Mesendoderm (in vitro differentiated cells): ENCODE measurements around the gene KIAA1217.

Experiments
- DNase-seq: peaks from one replicate; pipeline ENCODE4 v3.0.0; 2013
- H2AK5ac ChIP-seq: 2 replicates; pipeline ENCODE4 v1.6.1; 2013; ENCODE audit warnings: low read length, inconsistent platforms
- H2BK120ac ChIP-seq: 2 replicates; pipeline ENCODE4 v1.6.1; 2013; ENCODE audit warnings: low read depth, mild to moderate bottlenecking, low read length, moderate library complexity, mixed read lengths
- H2BK15ac ChIP-seq: replicated peaks from 2 replicates; pipeline ENCODE4 v1.6.1; 2013; ENCODE audit warnings: low read depth, mild to moderate bottlenecking, moderate library complexity
- H2BK5ac ChIP-seq: 2 replicates; pipeline ENCODE4 v1.6.1; 2013; ENCODE audit warnings: low read length, inconsistent platforms
- H3K18ac ChIP-seq: 2 replicates; pipeline ENCODE4 v1.6.1; 2013; ENCODE audit warnings: mild to moderate bottlenecking, low read length, mixed read lengths
- H3K23ac ChIP-seq: one replicate; pipeline ENCODE4 v1.6.1; 2013; ENCODE audit warnings: low read length
- H3K27ac ChIP-seq: 2 replicates; pipeline ENCODE4 v1.5.1; 2013; ENCODE audit warnings: low read depth, mild to moderate bottlenecking, inconsistent platforms, low read length, moderate library complexity
- H3K27me3 ChIP-seq: 2 replicates; pipeline ENCODE4 v1.6.1; 2013; ENCODE audit warnings: low read length, control low read depth, mild to moderate bottlenecking, inconsistent platforms; ENCODE audit not compliant: insufficient read depth, poor library complexity
- H3K36me3 ChIP-seq: 2 replicates; pipeline ENCODE4 v1.6.1; 2013; ENCODE audit warnings: low read length, inconsistent platforms; ENCODE audit not compliant: control insufficient read depth, insufficient read depth
- H3K4ac ChIP-seq: one replicate; pipeline ENCODE4 v1.6.1; 2013; ENCODE audit warnings: low read depth, mild to moderate bottlenecking, low read length, moderate library complexity
- H3K4me1 ChIP-seq: 2 replicates; pipeline ENCODE4 v1.6.1; 2013; ENCODE audit warnings: low read depth, low read length, inconsistent platforms; ENCODE audit not compliant: control insufficient read depth
- H3K4me2 ChIP-seq: 2 replicates; pipeline ENCODE4 v1.6.1; 2013; ENCODE audit warnings: low read length
- H3K4me3 ChIP-seq: 2 replicates; pipeline ENCODE4 v1.5.1; 2013; ENCODE audit warnings: mild to moderate bottlenecking, low read length
- H3K56ac ChIP-seq: one replicate; pipeline ENCODE4 v1.6.1; 2013; ENCODE audit warnings: low read length
- H3K79me1 ChIP-seq: 2 replicates; pipeline ENCODE4 v1.6.1; 2013; ENCODE audit warnings: low read length, inconsistent platforms
- H3K79me2 ChIP-seq: 2 replicates; pipeline ENCODE4 v1.6.1; 2013; ENCODE audit warnings: mild to moderate bottlenecking, low read length; ENCODE audit not compliant: control insufficient read depth, insufficient read depth
- H3K9ac ChIP-seq: 2 replicates; pipeline ENCODE4 v1.6.1; 2013; ENCODE audit warnings: low read length, inconsistent platforms
- H4K5ac ChIP-seq: one replicate; pipeline ENCODE4 v1.6.1; 2013; ENCODE audit warnings: low read length
- H4K8ac ChIP-seq: one replicate; pipeline ENCODE4 v1.6.1; 2013; ENCODE audit warnings: low read depth, mild to moderate bottlenecking, control low read depth, low read length, moderate library complexity
- WGBS: extraction: QIAGEN DNeasy Blood & Tissue Kit; methylation state at CpG from one replicate; pipeline ENCODE4 v1.1.7; 2013; ENCODE audit warnings: low lambda C conversion rate, missing lambda C conversion rate; ENCODE audit not compliant: insufficient coverage; ENCODE audit errors: extremely low coverage; 5-methylcytosine and 5-hydroxymethylcytosine counted together

Gene KIAA1217

GRCh38 chr10:24231200-24231599 lies 22.3 kb downstream of the KIAA1217 start:
- Histone ChIP-seq H3K18ac (no peak overlapping the region), H2BK15ac (no peak overlapping the region), H3K4me1 (no peaks in the 10 kb centered on the region), H3K23ac (no peak overlapping the region), H3K56ac (no peak overlapping the region), H3K27ac (no peak overlapping the region), H3K79me2 (no peaks in the 10 kb centered on the region), H3K79me1 (no peaks in the 10 kb centered on the region), H4K5ac (no peak overlapping the region), H3K4me3 (no peak overlapping the region), H3K4ac (no peak overlapping the region), H2BK5ac (no peak overlapping the region), H2AK5ac (no peak overlapping the region), H4K8ac (no peak overlapping the region), H3K9ac (no peak overlapping the region), H3K4me2 (no peak overlapping the region), H3K36me3 (no peaks in the 10 kb centered on the region), H3K27me3 (no peaks in the 10 kb centered on the region), H2BK120ac (no peak overlapping the region)
- no CpG with 5 or more reads among the region's 8 CpGs for WGBS
- DNase-seq, result no peak

- H2BK120ac ChIP-seq, result no peak overlapping the region
- H3K9ac ChIP-seq, result no peak overlapping the region
- H2BK15ac ChIP-seq, result no peak overlapping the region
- H3K4me3 ChIP-seq, result no peak overlapping the region
- H3K79me2 ChIP-seq, result no peaks in the 10 kb centered on the region
- H3K56ac ChIP-seq, result no peak overlapping the region
- H3K18ac ChIP-seq, result no peak overlapping the region
- no peak overlapping the region for H3K4me2 ChIP-seq
- H3K27ac ChIP-seq, result no peak overlapping the region
- H3K4me1 ChIP-seq, result peaks cover 17% of the 10 kb centered on the region
- no peaks in the 10 kb centered on the region for H3K79me1 ChIP-seq
- H3K23ac ChIP-seq, result no peak overlapping the region
- H2BK5ac ChIP-seq, result no peak overlapping the region
- H3K27me3 ChIP-seq, result no peaks in the 10 kb centered on the region
- DNase-seq, result no peak
- H3K36me3 ChIP-seq, result no peaks in the 10 kb centered on the region
- no CpG with 5 or more reads among the region's 1 CpG for WGBS
- H3K4ac ChIP-seq, result no peak overlapping the region
- H4K8ac ChIP-seq, result no peak overlapping the region
- no peak overlapping the region for H2AK5ac ChIP-seq
- H4K5ac ChIP-seq, result no peak overlapping the region
Measured at GRCh38 chr10:24234784-24235183, 25.8 kb downstream of the KIAA1217 start.

DNA sequence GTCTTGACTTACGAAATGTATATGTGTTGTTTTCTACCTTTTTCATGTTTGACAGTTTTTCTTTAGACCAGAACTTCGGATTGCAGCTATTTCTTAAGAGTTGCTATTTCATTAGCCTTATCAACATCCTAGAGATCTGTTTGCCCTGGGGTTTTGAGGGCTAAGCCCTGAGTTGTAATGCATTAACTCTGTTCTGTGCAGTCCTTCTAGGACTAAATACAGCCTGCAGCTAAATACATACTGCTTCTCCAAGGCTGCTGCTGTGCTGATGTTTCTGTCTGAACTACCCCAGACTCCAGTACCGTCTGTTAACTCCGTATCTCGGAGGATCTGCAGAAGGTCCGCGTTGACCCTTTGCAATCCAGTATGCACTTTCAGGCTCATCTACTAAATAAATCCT lies 26.5 kb downstream of the KIAA1217 start:
- H3K27ac ChIP-seq, result no peak overlapping the region
- H3K4me3 ChIP-seq, result no peak overlapping the region
- no peak overlapping the region for H2AK5ac ChIP-seq
- no peaks in the 10 kb centered on the region for H3K36me3 ChIP-seq
- H3K4me1 ChIP-seq, result peaks cover 19% of the 10 kb centered on the region
- H3K23ac ChIP-seq, result no peak overlapping the region
- no peak for DNase-seq
- H3K4me2 ChIP-seq, result no peak overlapping the region
- no peak overlapping the region for H4K8ac ChIP-seq
- no peak overlapping the region for H3K9ac ChIP-seq
- H3K18ac ChIP-seq, result no peak overlapping the region
- no peak overlapping the region for H3K56ac ChIP-seq
- no peaks in the 10 kb centered on the region for H3K27me3 ChIP-seq
- no CpG with 5 or more reads among the region's 7 CpGs for WGBS
- H3K4ac ChIP-seq, result no peak overlapping the region
- no peak overlapping the region for H4K5ac ChIP-seq
- no peaks in the 10 kb centered on the region for H3K79me1 ChIP-seq
- no peaks in the 10 kb centered on the region for H3K79me2 ChIP-seq
- H2BK5ac ChIP-seq, result no peak overlapping the region
- no peak overlapping the region for H2BK120ac ChIP-seq
- no peak overlapping the region for H2BK15ac ChIP-seq

DNA sequence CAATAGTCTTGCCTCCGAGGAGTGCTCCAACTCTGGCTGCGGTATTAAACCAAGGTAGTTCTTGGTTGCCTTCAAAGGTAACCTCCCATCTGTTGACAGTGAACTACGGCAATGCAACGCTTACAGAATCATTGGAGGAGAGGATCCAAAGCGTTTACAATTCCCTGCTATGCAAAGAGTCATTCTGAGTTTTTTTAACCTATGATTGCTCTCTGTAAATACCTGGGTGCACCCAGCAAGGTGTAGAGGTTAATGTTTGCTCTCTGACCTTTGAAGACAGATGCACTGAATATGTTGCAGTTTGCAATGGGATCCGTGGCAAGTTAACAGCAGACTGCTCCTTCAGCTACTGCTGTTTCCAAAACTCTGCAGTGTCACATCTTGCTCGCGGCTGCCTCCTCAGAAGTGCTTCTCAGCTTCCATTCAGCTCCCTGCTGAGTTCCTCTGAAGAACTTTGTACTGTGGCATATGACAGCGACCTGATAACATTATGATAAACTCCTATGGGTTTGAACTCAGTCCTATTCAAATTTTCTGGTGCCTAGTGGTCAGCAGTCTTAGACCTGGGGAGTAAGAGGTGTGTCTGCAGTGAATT lies 29.0 kb downstream of the KIAA1217 start:
- H3K79me1 ChIP-seq, result no peaks in the 10 kb centered on the region
- H3K23ac ChIP-seq, result no peak overlapping the region
- H3K4ac ChIP-seq, result no peak overlapping the region
- no CpG with 5 or more reads among the region's 9 CpGs for WGBS
- no peak overlapping the region for H3K4me3 ChIP-seq
- H3K56ac ChIP-seq, result no peak overlapping the region
- no peak overlapping the region for H2BK120ac ChIP-seq
- H3K27me3 ChIP-seq, result no peaks in the 10 kb centered on the region
- no peak overlapping the region for H3K27ac ChIP-seq
- no peak overlapping the region for H4K8ac ChIP-seq
- H2AK5ac ChIP-seq, result no peak overlapping the region
- no peaks in the 10 kb centered on the region for H3K79me2 ChIP-seq
- H2BK5ac ChIP-seq, result no peak overlapping the region
- peak; percentile 76 for DNase-seq
- H3K9ac ChIP-seq, result no peak overlapping the region
- H3K4me2 ChIP-seq, result no peak overlapping the region
- H4K5ac ChIP-seq, result no peak overlapping the region
- H3K18ac ChIP-seq, result no peak overlapping the region
- H2BK15ac ChIP-seq, result no peak overlapping the region
- H3K36me3 ChIP-seq, result no peaks in the 10 kb centered on the region
- H3K4me1 ChIP-seq, result peaks cover 19% of the 10 kb centered on the region

DNA sequence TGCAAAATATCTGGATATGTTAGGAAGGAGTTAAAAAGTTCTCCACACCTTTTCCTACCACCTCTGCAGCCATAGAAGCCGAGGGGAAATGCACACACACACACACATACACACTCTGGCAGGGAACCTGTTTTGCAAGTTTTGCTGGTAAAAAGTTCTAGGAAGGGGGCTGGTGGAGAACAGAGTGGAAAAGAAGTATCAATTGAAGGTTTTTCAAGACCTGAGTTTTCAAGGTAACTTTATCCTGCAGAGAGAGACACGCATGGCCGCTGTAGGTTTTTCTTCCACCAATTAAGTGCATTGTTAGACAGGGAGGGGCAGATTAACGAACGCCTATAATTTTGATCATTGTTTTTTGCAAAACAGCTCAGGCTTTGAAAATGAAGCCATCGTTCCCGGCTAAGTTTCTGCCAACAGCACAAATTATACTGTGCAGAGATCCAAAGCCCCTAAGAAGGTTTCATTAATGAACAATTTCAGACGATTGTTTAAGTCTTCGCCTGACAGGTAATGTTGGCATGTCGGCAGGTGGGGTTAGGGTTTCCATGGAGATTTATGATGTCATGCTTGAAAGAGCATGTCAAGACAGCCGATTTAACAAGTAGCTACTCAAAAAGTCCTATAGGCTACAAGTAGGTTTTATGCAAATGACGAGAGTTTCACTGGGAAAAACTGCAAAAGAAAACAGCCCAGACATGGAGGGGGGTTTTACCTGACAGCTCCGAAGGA lies 29.7 kb downstream of the KIAA1217 start:
- H3K23ac ChIP-seq, result peak overlapping the region; percentile 16
- H3K9ac ChIP-seq, result no peak overlapping the region
- peak overlapping the region; percentile 74 for H2BK15ac ChIP-seq
- H2BK120ac ChIP-seq, result no peak overlapping the region
- no peak overlapping the region for H3K27ac ChIP-seq
- peak; percentile 85 for DNase-seq
- H3K4ac ChIP-seq, result no peak overlapping the region
- peaks cover 19% of the 10 kb centered on the region for H3K4me1 ChIP-seq
- H4K5ac ChIP-seq, result no peak overlapping the region
- H3K4me3 ChIP-seq, result no peak overlapping the region
- peak overlapping the region; percentile 39 for H3K18ac ChIP-seq
- H3K79me1 ChIP-seq, result no peaks in the 10 kb centered on the region
- H4K8ac ChIP-seq, result no peak overlapping the region
- no peaks in the 10 kb centered on the region for H3K36me3 ChIP-seq
- no peak overlapping the region for H2BK5ac ChIP-seq
- H2AK5ac ChIP-seq, result no peak overlapping the region
- no peaks in the 10 kb centered on the region for H3K27me3 ChIP-seq
- H3K4me2 ChIP-seq, result peak overlapping the region; percentile 21
- WGBS, result no CpG with 5 or more reads among the region's 13 CpGs
- no peak overlapping the region for H3K56ac ChIP-seq
- no peaks in the 10 kb centered on the region for H3K79me2 ChIP-seq
